ENCODE measurements around the gene TRIM51G.
"Not testable (repeated sequence)": the region's sequence is repeated elsewhere in the genome, so short reads cannot be mapped to it uniquely, and the experiment has no call there.

Gene TRIM51G

DNA sequence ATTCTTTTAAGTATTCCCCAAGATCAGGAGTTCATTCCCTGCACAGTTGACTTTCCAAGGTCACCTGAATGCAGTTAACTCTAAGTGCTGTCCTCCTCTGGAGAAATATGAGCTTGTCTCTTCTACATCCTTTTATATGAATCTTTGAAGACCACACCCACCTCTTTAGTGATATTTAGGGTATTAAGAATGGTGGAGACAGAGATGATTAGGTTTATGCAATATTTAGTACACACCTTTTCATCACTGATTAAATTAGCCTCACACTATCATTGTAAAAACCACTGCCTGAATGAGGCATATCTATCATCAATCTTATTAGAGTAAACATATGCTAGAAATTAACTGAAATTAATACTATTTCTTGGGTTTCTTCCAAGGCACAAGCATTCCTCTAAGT, at the start of gene TRIM51G:
Gene TRIM51G, minus strand, starts transcription at position 101 of the 400 bp plus-strand sequence. CDS start 2,190 bp downstream, outside the sequence.
- H3K4me1 ChIP-seq (ENCODE audit: insufficient read depth, low read length); H3K4me3 ChIP-seq (ENCODE audit: low read length); H3K27me3 ChIP-seq (ENCODE audit: insufficient read depth, low read length); H3K36me3 ChIP-seq (ENCODE audit: insufficient read depth, low read depth, low read length); H3K27ac ChIP-seq (ENCODE audit: low read length); H3K9ac ChIP-seq (ENCODE audit: low read depth, low read length): not testable (repeated sequence)
- peaks cover 22% of the 10 kb centered on the region for H3K9me3 ChIP-seq (ENCODE audit: insufficient read depth, low read depth, low read length)

DNA sequence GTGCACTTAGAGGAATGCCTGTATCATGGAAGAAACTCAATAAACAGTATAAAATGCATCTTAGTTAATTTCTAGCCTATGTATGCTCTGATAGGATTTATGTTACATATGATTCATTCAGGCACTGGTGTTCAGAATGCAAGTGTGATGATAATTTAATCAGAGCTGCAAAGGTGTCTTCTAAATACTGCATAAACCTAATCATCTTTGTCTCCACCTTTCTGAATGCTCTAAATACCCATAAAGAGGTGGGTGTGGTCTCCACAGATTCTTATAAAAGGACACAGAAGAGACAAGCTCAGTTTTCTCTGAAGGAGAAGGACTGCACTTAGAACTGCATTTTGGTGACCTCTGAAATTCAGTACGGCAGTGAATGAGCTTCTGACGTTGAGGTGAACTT, 44.8 kb upstream of the TRIM51G start, which contains the start of gene TRIM49B:
Gene TRIM49B, plus strand, starts transcription at position 301 of the 400 bp plus-strand sequence. CDS start 2,777 bp downstream, outside the sequence.
- not testable (repeated sequence) for H3K36me3 ChIP-seq (ENCODE audit: insufficient read depth, low read depth, low read length); H3K4me1 ChIP-seq (ENCODE audit: insufficient read depth, low read length); H3K27ac ChIP-seq (ENCODE audit: low read length); H3K27me3 ChIP-seq (ENCODE audit: insufficient read depth, low read length); H3K9ac ChIP-seq (ENCODE audit: low read depth, low read length); H3K4me3 ChIP-seq (ENCODE audit: low read length)
- peaks cover 30% of the 10 kb centered on the region for H3K9me3 ChIP-seq (ENCODE audit: insufficient read depth, low read depth, low read length)

DNA sequence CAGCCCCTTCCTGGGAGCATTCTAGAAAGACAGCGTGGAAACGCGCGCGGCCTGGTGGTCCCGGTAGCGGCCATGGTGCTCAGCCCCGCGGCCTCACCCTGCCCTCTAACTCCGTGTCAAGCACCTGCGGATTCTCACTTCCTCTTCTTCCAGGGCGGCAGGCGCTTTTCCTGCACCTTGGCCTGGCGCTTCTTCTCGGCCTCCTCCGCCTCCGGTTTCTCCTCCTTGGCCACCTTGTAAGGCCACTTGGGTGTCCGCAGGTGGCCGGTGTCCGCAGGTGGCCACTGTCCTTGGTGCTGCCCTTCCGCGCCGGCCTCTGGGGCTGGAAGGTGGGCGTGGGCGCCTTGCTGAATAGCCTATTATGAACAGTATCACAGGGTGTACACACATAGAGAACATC, 15.1 kb downstream of the TRIM51G start:
- not testable (repeated sequence) for H3K36me3 ChIP-seq (ENCODE audit: insufficient read depth, low read depth, low read length); H3K4me3 ChIP-seq (ENCODE audit: low read length); H3K4me1 ChIP-seq (ENCODE audit: insufficient read depth, low read length); H3K9ac ChIP-seq (ENCODE audit: low read depth, low read length); H3K27me3 ChIP-seq (ENCODE audit: insufficient read depth, low read length); H3K27ac ChIP-seq (ENCODE audit: low read length)
- H3K9me3 ChIP-seq (ENCODE audit: insufficient read depth, low read depth, low read length): peaks cover 28% of the 10 kb centered on the region

DNA sequence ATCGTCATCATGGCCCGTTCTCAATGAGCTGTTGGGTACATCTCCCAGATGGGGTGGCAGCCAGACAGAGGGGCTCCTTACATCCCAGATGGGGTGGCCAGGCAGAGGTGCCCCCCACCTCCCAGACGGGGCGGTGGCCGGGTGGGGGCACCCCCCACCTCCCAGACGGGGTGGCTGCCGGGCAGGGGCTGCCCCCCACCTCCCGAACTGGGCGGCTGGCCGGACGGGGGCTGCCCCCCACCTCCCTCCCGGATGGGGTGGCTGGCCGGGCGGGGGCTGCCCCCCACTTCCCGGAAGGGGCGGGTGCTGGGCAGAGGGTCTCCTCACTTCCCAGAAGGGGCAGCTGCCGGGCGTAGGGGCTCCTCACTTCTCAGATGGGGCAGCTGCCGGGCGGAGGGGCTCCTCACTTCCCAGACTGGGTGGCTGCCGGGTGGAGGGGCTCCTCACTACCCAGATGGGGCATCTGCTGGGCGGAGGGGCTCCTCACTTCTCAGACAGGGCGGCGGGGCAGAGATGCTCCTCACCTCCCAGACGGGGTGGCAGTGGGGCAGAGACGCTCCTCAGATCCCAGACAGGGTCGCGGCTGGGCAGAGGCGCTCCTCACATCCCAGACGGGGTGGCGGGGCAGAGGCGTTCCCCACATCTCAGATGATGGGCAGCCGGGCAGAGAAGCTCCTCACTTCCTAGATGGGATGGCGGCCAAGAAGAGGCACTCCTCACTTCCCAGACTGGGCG, 28.2 kb downstream of the TRIM51G start:
- H3K4me3 ChIP-seq (ENCODE audit: low read length); H3K9ac ChIP-seq (ENCODE audit: low read depth, low read length); H3K4me1 ChIP-seq (ENCODE audit: insufficient read depth, low read length); H3K27ac ChIP-seq (ENCODE audit: low read length); H3K27me3 ChIP-seq (ENCODE audit: insufficient read depth, low read length); H3K36me3 ChIP-seq (ENCODE audit: insufficient read depth, low read depth, low read length): not testable (repeated sequence)
- H3K9me3 ChIP-seq (ENCODE audit: insufficient read depth, low read depth, low read length): peaks cover 41% of the 10 kb centered on the region

- not testable (repeated sequence) for H3K27ac ChIP-seq (ENCODE audit: low read length); H3K4me3 ChIP-seq (ENCODE audit: low read length); H3K27me3 ChIP-seq (ENCODE audit: insufficient read depth, low read length); H3K9ac ChIP-seq (ENCODE audit: low read depth, low read length); H3K36me3 ChIP-seq (ENCODE audit: insufficient read depth, low read depth, low read length); H3K4me1 ChIP-seq (ENCODE audit: insufficient read depth, low read length)
- peaks cover 50% of the 10 kb centered on the region for H3K9me3 ChIP-seq (ENCODE audit: insufficient read depth, low read depth, low read length)
Measured at GRCh38 chr11:48945796-48946195, 37.9 kb downstream of the TRIM51G start.
